D341Med (cell line): ENCODE results near the gene C11orf71.

Source experiments
- DNase-seq: peaks from one replicate; pipeline ENCODE4 v3.0.0; 2012; ENCODE audit warnings: low spot score

The C11orf71 gene

GRCh38 chr11:114358716-114359115 is 41.6 kb downstream of the C11orf71 start:
- DNase-seq, result no peak

- no peak for DNase-seq
Observed at GRCh38 chr11:114354076-114354475, 46.2 kb downstream of the C11orf71 start.

DNA sequence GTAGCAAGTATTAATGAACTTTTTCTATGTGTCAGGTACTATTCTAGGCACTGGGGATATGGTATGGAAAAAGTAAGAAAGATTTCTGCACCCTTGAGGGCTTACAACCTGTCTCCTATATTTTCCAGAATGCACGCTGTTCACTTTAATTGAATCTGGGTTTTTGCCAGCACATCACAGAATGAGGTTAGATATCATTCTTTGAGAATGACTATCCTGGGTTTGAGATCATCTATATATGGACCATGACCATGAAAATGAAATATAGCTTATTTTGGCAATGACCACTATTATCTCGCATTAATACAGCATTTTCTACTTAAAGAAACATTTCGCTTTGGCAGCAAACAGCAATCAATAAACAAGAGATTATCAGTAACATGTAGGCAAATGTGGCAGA is 46.9 kb downstream of the C11orf71 start:
- no peak for DNase-seq

- DNase-seq, result no peak
Observed at GRCh38 chr11:114350022-114350421, 50.3 kb downstream of the C11orf71 start.
